HEK293 (cell line): ENCODE results near the gene BCL11A.

Source experiments
- BCL11B ChIP-seq: fragments of 450-650 bp; formaldehyde crosslinking; IDR thresholded peaks from 2 replicates; pipeline ENCODE4 v1.5.1; 2016; ENCODE audit warnings: low read depth, missing biosample characterization, missing genetic modification characterization
- KLF7 ChIP-seq: fragments of 450-650 bp; formaldehyde crosslinking; IDR thresholded peaks from 2 replicates; pipeline ENCODE4 v1.5.1; 2016; ENCODE audit warnings: missing biosample characterization, missing genetic modification characterization, borderline replicate concordance
- PRDM1 ChIP-seq: fragments of 450-650 bp; formaldehyde crosslinking; IDR thresholded peaks from 2 replicates; pipeline ENCODE4; 2016; ENCODE audit warnings: missing biosample characterization, missing genetic modification characterization
- SCRT1 ChIP-seq: fragments of 450-650 bp; formaldehyde crosslinking; IDR thresholded peaks from 2 replicates; pipeline ENCODE4 v1.5.1; 2016; ENCODE audit warnings: missing biosample characterization, missing genetic modification characterization, borderline replicate concordance
- TCF7L2 ChIP-seq: IDR thresholded peaks from 2 replicates; pipeline ENCODE4 v1.6.1; 2011; ENCODE audit warnings: low read depth, mild to moderate bottlenecking, inconsistent platforms, low read length, moderate library complexity, borderline replicate concordance
- WT1 ChIP-seq: fragments of 450-650 bp; formaldehyde crosslinking; IDR thresholded peaks from 2 replicates; pipeline ENCODE4 v1.5.1; 2016; ENCODE audit warnings: missing biosample characterization, missing genetic modification characterization
- YY2 ChIP-seq: fragments of 450-650 bp; formaldehyde crosslinking; IDR thresholded peaks from 2 replicates; pipeline ENCODE4 v1.5.1; 2016; ENCODE audit warnings: missing biosample characterization, missing genetic modification characterization
- ZBTB8A ChIP-seq: fragments of 450-650 bp; formaldehyde crosslinking; IDR thresholded peaks from 2 replicates; pipeline ENCODE4 v1.5.1; 2016; ENCODE audit warnings: missing biosample characterization, missing genetic modification characterization
- ZFHX2 ChIP-seq: fragments of 450-650 bp; formaldehyde crosslinking; conservative IDR thresholded peaks from 2 replicates; pipeline ENCODE4 v1.5.1; 2016; ENCODE audit warnings: missing biosample characterization, missing genetic modification characterization
- ZNF140 ChIP-seq: fragments of 450-650 bp; formaldehyde crosslinking; IDR thresholded peaks from 2 replicates; pipeline ENCODE4 v1.5.1; 2016; ENCODE audit warnings: missing biosample characterization, missing genetic modification characterization
- ZNF19 ChIP-seq: fragments of 450-650 bp; formaldehyde crosslinking; IDR thresholded peaks from 2 replicates; pipeline ENCODE4; 2016; ENCODE audit warnings: missing biosample characterization, missing genetic modification characterization, low read depth
- ZNF211 ChIP-seq: fragments of 450-650 bp; formaldehyde crosslinking; IDR thresholded peaks from 2 replicates; pipeline ENCODE4 v1.5.1; 2016; ENCODE audit warnings: low read depth, missing biosample characterization, missing genetic modification characterization
- ZNF223 ChIP-seq: fragments of 450-650 bp; formaldehyde crosslinking; IDR thresholded peaks from 2 replicates; pipeline ENCODE4 v1.5.1; 2016; ENCODE audit warnings: missing biosample characterization, missing genetic modification characterization
- ZNF248 ChIP-seq: fragments of 450-650 bp; formaldehyde crosslinking; IDR thresholded peaks from 2 replicates; pipeline ENCODE4 v1.5.1; 2017; ENCODE audit warnings: missing biosample characterization, missing genetic modification characterization
- ZNF311 ChIP-seq: fragments of 450-650 bp; formaldehyde crosslinking; IDR thresholded peaks from 2 replicates; pipeline ENCODE4 v1.5.1; 2017; ENCODE audit warnings: missing biosample characterization, missing genetic modification characterization, borderline replicate concordance
- ZNF335 ChIP-seq: fragments of 450-650 bp; formaldehyde crosslinking; conservative IDR thresholded peaks from 2 replicates; pipeline ENCODE4 v1.5.1; 2016; ENCODE audit warnings: missing biosample characterization, missing genetic modification characterization
- ZNF341 ChIP-seq: fragments of 450-650 bp; formaldehyde crosslinking; IDR thresholded peaks from 2 replicates; pipeline ENCODE4; 2016; ENCODE audit warnings: low read depth, missing biosample characterization, missing genetic modification characterization
- ZNF366 ChIP-seq: fragments of 450-650 bp; formaldehyde crosslinking; conservative IDR thresholded peaks from 2 replicates; pipeline ENCODE4 v1.5.1; 2016; ENCODE audit warnings: missing biosample characterization, missing genetic modification characterization
- ZNF548 ChIP-seq: fragments of 450-650 bp; formaldehyde crosslinking; IDR thresholded peaks from 2 replicates; pipeline ENCODE4 v1.5.1; 2016; ENCODE audit warnings: missing biosample characterization, missing genetic modification characterization
- ZNF549 ChIP-seq: fragments of 450-650 bp; IDR thresholded peaks from 2 replicates; pipeline ENCODE4 v1.5.1; 2018; ENCODE audit warnings: missing biosample characterization, missing genetic modification characterization, mild to moderate bottlenecking, inconsistent platforms, moderate library complexity
- ZNF626 ChIP-seq: fragments of 450-650 bp; sonication (Bioruptor Pico); formaldehyde crosslinking; IDR thresholded peaks from 2 replicates; pipeline ENCODE4 v1.5.1; 2018; ENCODE audit warnings: missing biosample characterization, missing genetic modification characterization, inconsistent platforms
- ZNF664 ChIP-seq: fragments of 450-650 bp; formaldehyde crosslinking; IDR thresholded peaks from 2 replicates; pipeline ENCODE4 v1.5.1; 2016; ENCODE audit warnings: missing biosample characterization, missing genetic modification characterization
- ZNF707 ChIP-seq: fragments of 450-650 bp; formaldehyde crosslinking; IDR thresholded peaks from 2 replicates; pipeline ENCODE4 v1.5.1; 2016; ENCODE audit warnings: missing biosample characterization, missing genetic modification characterization
- ZNF785 ChIP-seq: fragments of 450-650 bp; formaldehyde crosslinking; IDR thresholded peaks from 2 replicates; pipeline ENCODE4 v1.5.1; 2016; ENCODE audit warnings: missing biosample characterization, missing genetic modification characterization
- ZNF843 ChIP-seq: fragments of 450-650 bp; formaldehyde crosslinking; IDR thresholded peaks from 2 replicates; pipeline ENCODE4 v1.5.1; 2016; ENCODE audit warnings: missing biosample characterization, missing genetic modification characterization
- ZSCAN23 ChIP-seq: fragments of 450-650 bp; formaldehyde crosslinking; IDR thresholded peaks from 2 replicates; pipeline ENCODE4 v1.5.1; 2016; ENCODE audit warnings: missing biosample characterization, missing genetic modification characterization
- TF ChIP-seq, protein P1 (sequence below): fragments of 450-650 bp; formaldehyde crosslinking; IDR thresholded peaks from 2 replicates; pipeline ENCODE4 v1.5.1; 2016; ENCODE audit warnings: missing biosample characterization, missing genetic modification characterization
- TF ChIP-seq, protein P2 (sequence below): fragments of 450-650 bp; formaldehyde crosslinking; IDR thresholded peaks from 2 replicates; pipeline ENCODE4 v1.5.1; 2017; ENCODE audit warnings: missing biosample characterization, missing genetic modification characterization
- TF ChIP-seq, protein P3 (sequence below): fragments of 450-650 bp; formaldehyde crosslinking; IDR thresholded peaks from 2 replicates; pipeline ENCODE4 v1.5.1; 2016; ENCODE audit warnings: missing biosample characterization, missing genetic modification characterization, borderline replicate concordance
- TF ChIP-seq, protein P4 (sequence below): fragments of 450-650 bp; formaldehyde crosslinking; IDR thresholded peaks from 2 replicates; pipeline ENCODE4 v1.5.1; 2016; ENCODE audit warnings: missing biosample characterization, missing genetic modification characterization

BCL11A gene

DNA sequence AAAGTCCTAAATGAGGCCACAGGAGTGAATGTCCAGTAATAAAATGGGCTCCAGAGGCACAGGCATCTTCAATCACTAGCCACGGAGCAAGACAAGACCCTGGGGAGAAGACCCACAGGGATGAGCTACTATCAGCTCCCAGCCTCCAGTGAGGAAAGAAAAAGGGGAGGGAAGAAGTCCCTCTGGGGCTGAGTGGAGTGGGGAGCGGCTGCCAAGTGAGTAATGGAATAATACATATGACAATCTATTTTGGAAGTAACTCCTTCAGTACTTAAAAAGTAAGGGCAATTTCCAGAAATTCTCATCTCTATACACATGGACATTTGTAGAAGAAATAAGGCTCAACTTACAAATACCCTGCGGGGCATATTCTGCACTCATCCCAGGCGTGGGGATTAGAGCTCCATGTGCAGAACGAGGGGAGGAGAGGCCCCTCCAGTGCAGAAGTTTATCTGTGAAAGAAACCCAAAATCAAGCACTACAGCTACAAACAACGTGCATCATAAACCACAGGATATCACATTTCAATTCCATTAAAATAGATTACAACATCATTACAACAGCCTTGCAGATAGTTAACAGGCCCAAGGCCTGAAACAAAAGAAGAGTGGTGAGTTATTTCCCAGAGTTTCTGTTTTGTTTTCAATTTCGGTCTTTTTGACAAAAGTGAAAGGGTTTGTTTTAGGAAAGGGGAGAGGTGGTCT, 84.9 kb downstream of the BCL11A start (continued):
- TF ChIP-seq ZNF335 (tag by site-specific recombination) (0 out of 2 replicates have a peak, but pooled peaks have one; percentile 50), WT1 (tag by site-specific recombination) (peak; percentile 90), TCF7L2 (0 out of 2 replicates have a peak, but pooled peaks have one; percentile 40), ZNF664 (tag by site-specific recombination) (no peak), KLF7 (tag by site-specific recombination) (no peak), BCL11B (tag by site-specific recombination) (0 out of 2 replicates have a peak, but pooled peaks have one; percentile 23), ZNF626 (tag by site-specific recombination) (no peak), SCRT1 (tag by site-specific recombination) (peak; percentile 55; the same call in 1 of the 2 replicates), PRDM1 (tag by site-specific recombination) (peak; percentile 92), ZFHX2 (tag by site-specific recombination) (no peak), ZNF211 (tag by site-specific recombination) (no peak), ZNF366 (peak; percentile 82), ZNF548 (tag by site-specific recombination) (no peak), ZBTB8A (tag by site-specific recombination) (0 out of 2 replicates have a peak, but pooled peaks have one; percentile 39), ZNF223 (tag by site-specific recombination) (no peak), ZNF248 (tag by site-specific recombination) (no peak), ZNF785 (tag by site-specific recombination) (no peak), ZNF843 (peak; percentile 95), ZNF707 (no peak), ZNF549 (no peak), YY2 (tag by site-specific recombination) (no peak), ZNF311 (tag by site-specific recombination) (no peak), ZNF341 (tag by site-specific recombination) (peak; percentile 45; the same call in 1 of the 2 replicates), ZNF140 (tag by site-specific recombination) (no peak), ZNF19 (no peak), ZSCAN23 (tag by site-specific recombination) (peak; percentile 56; the same call in 1 of the 2 replicates)
- TF ChIP-seq, protein P1, sequence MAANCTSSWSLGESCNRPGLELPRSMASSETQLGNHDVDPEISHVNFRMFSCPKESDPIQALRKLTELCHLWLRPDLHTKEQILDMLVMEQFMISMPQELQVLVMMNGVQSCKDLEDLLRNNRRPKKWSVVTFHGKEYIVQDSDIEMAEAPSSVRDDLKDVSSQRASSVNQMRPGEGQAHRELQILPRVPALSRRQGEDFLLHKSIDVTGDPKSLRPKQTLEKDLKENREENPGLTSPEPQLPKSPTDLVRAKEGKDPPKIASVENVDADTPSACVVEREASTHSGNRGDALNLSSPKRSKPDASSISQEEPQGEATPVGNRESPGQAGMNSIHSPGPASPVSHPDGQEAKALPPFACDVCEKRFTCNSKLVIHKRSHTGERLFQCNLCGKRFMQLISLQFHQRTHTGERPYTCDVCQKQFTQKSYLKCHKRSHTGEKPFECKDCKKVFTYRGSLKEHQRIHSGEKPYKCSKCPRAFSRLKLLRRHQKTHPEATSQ: no peak
- TF ChIP-seq, protein P2, sequence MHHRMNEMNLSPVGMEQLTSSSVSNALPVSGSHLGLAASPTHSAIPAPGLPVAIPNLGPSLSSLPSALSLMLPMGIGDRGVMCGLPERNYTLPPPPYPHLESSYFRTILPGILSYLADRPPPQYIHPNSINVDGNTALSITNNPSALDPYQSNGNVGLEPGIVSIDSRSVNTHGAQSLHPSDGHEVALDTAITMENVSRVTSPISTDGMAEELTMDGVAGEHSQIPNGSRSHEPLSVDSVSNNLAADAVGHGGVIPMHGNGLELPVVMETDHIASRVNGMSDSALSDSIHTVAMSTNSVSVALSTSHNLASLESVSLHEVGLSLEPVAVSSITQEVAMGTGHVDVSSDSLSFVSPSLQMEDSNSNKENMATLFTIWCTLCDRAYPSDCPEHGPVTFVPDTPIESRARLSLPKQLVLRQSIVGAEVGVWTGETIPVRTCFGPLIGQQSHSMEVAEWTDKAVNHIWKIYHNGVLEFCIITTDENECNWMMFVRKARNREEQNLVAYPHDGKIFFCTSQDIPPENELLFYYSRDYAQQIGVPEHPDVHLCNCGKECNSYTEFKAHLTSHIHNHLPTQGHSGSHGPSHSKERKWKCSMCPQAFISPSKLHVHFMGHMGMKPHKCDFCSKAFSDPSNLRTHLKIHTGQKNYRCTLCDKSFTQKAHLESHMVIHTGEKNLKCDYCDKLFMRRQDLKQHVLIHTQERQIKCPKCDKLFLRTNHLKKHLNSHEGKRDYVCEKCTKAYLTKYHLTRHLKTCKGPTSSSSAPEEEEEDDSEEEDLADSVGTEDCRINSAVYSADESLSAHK (tag by site-specific recombination): peak; percentile 89
- TF ChIP-seq, protein P3, sequence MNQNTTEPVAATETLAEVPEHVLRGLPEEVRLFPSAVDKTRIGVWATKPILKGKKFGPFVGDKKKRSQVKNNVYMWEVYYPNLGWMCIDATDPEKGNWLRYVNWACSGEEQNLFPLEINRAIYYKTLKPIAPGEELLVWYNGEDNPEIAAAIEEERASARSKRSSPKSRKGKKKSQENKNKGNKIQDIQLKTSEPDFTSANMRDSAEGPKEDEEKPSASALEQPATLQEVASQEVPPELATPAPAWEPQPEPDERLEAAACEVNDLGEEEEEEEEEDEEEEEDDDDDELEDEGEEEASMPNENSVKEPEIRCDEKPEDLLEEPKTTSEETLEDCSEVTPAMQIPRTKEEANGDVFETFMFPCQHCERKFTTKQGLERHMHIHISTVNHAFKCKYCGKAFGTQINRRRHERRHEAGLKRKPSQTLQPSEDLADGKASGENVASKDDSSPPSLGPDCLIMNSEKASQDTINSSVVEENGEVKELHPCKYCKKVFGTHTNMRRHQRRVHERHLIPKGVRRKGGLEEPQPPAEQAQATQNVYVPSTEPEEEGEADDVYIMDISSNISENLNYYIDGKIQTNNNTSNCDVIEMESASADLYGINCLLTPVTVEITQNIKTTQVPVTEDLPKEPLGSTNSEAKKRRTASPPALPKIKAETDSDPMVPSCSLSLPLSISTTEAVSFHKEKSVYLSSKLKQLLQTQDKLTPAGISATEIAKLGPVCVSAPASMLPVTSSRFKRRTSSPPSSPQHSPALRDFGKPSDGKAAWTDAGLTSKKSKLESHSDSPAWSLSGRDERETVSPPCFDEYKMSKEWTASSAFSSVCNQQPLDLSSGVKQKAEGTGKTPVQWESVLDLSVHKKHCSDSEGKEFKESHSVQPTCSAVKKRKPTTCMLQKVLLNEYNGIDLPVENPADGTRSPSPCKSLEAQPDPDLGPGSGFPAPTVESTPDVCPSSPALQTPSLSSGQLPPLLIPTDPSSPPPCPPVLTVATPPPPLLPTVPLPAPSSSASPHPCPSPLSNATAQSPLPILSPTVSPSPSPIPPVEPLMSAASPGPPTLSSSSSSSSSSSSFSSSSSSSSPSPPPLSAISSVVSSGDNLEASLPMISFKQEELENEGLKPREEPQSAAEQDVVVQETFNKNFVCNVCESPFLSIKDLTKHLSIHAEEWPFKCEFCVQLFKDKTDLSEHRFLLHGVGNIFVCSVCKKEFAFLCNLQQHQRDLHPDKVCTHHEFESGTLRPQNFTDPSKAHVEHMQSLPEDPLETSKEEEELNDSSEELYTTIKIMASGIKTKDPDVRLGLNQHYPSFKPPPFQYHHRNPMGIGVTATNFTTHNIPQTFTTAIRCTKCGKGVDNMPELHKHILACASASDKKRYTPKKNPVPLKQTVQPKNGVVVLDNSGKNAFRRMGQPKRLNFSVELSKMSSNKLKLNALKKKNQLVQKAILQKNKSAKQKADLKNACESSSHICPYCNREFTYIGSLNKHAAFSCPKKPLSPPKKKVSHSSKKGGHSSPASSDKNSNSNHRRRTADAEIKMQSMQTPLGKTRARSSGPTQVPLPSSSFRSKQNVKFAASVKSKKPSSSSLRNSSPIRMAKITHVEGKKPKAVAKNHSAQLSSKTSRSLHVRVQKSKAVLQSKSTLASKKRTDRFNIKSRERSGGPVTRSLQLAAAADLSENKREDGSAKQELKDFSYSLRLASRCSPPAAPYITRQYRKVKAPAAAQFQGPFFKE (tag by site-specific recombination): no peak
- TF ChIP-seq, protein P4, sequence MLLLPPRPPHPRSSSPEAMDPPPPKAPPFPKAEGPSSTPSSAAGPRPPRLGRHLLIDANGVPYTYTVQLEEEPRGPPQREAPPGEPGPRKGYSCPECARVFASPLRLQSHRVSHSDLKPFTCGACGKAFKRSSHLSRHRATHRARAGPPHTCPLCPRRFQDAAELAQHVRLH (tag by site-specific recombination): no peak; the same call in none of the 2 replicates
